ENCODE data around the gene BNIP3. TPM values are rescaled to one million over a fixed set of nuclear protein-coding genes. Genes with fewer than 3 reads are reported as not detected.
"Not testable (repeated sequence)": the region's sequence is repeated elsewhere in the genome, so short reads cannot be mapped to it uniquely, and the experiment has no call there.

Gene BNIP3
- total RNA-seq, 6 donors from 2014 or later = 34.6 to 114 (median 51.9) TPM

- 91% methylated on average over 5 of the region's 5 CpGs for WGBS, 2 donors
- DNase-seq (no peak), ATAC-seq (ENCODE audit: low FRiP score in 2 of 2) (no peak)
- no peak overlapping the region for H3K4me3 ChIP-seq
- no peaks in the 10 kb centered on the region for H3K36me3 ChIP-seq
- H3K27me3 ChIP-seq = no peaks in the 10 kb centered on the region
- TF ChIP-seq POLR2AphosphoS5 (IDR thresholded peaks at IDR 0.05) (no peak), CTCF (IDR thresholded peaks at IDR 0.05) (no peak), EP300 (IDR thresholded peaks at IDR 0.05) (no peak), POLR2A (IDR thresholded peaks at IDR 0.05) (no peak)
- H3K4me1 ChIP-seq = peaks cover 0 to 15% (median 5%) of the 10 kb centered on the region in 4 donors
- no peak overlapping the region for H3K27ac ChIP-seq
- H3K9me3 ChIP-seq = peaks cover 0 to 3% (median under 1%) of the 10 kb centered on the region in 4 donors
Observed at GRCh38 chr10:131920693-131921092, 61.0 kb downstream of the BNIP3 start.

GRCh38 chr10:131920151-131920550, 61.6 kb downstream of the BNIP3 start:
- WGBS, 2 donors = 93 to 96% methylated on average over 11 of the region's 11 CpGs
- H3K4me1 ChIP-seq = peaks cover 0 to 13% (median 5%) of the 10 kb centered on the region in 4 donors
- DNase-seq = no peak
- ATAC-seq (ENCODE audit: low FRiP score in 2 of 2) = no peak
- H3K27ac ChIP-seq = no peak overlapping the region
- no peaks in the 10 kb centered on the region for H3K27me3 ChIP-seq
- no peaks in the 10 kb centered on the region for H3K36me3 ChIP-seq
- TF ChIP-seq POLR2AphosphoS5 (IDR thresholded peaks at IDR 0.05) = no peak
- no peak for TF ChIP-seq POLR2A (IDR thresholded peaks at IDR 0.05)
- TF ChIP-seq CTCF (IDR thresholded peaks at IDR 0.05) = no peak
- no peak for TF ChIP-seq EP300 (IDR thresholded peaks at IDR 0.05)
- H3K9me3 ChIP-seq = no peaks in the 10 kb centered on the region
- no peak overlapping the region for H3K4me3 ChIP-seq

GRCh38 chr10:131919461-131919860, 62.3 kb downstream of the BNIP3 start:
- not testable (repeated sequence) for H3K9me3 ChIP-seq; H3K27me3 ChIP-seq; H3K4me3 ChIP-seq; ATAC-seq (ENCODE audit: low FRiP score in 2 of 2); H3K36me3 ChIP-seq; H3K4me1 ChIP-seq; H3K27ac ChIP-seq; DNase-seq
- WGBS, 2 donors = 93 to 95% methylated on average over 14 of the region's 14 CpGs

Other genes starting within 250 kb of the BNIP3 start
- 10 to 100 TPM; 20.5 to 60.8 (median 28.7) TPM for gene PPP2R2D, start 80.9 kb downstream of the BNIP3 start, total RNA-seq
- 1 to 10 TPM in 1 of 6 donors, under 1 TPM in 3, not detected in 2; 0.13 to 3.1 (median 0.52) TPM for gene JAKMIP3, start 84.0 kb upstream of the BNIP3 start, total RNA-seq
- 1 to 10 TPM in 2 of 6 donors, under 1 TPM in 3, not detected in 1; 0.11 to 2.2 (median 0.79) TPM for gene DPYSL4, start 205.0 kb upstream of the BNIP3 start, total RNA-seq

Data from upper lobe of left lung (tissue), 6 donors.